ENCODE results near the gene HOMER2. TPM values are rescaled to one million over a fixed set of nuclear protein-coding genes. Genes with fewer than 3 reads are reported as not detected.

Gene HOMER2
- total and polyA plus RNA-seq, 9 of the 15 experiments (the other 6 are each of a cell fraction or from before 2014, with no cell fraction given): 0.13 to 0.47 (median 0.29) TPM; not detected in 1

GRCh38 chr15:82985688-82986441 lies 33.3 kb upstream of the HOMER2 start, which contains the start of gene RAMAC (continued):
- TF ChIP-seq RBM14 (IDR thresholded peaks at IDR 0.05; ENCODE audit: borderline replicate concordance, insufficient read depth, low read depth, low read length) (no peak), KAT8 (IDR thresholded peaks at IDR 0.05; ENCODE audit: low read depth) (no peak), TCF15 (CRISPR knock-in tag; IDR thresholded peaks at IDR 0.05) (no peak), TEAD2 (tag; IDR thresholded peaks at IDR 0.05) (no peak), CCNT2 (IDR thresholded peaks at IDR 0.05; ENCODE audit: borderline replicate concordance, extremely low read depth, insufficient read length, low read depth, low read length) (no peak), E4F1 (CRISPR knock-in tag; IDR thresholded peaks at IDR 0.05; ENCODE audit: borderline replicate concordance) (no peak), ZNF24 (IDR thresholded peaks at IDR 0.05) (no peak), PML (IDR thresholded peaks at IDR 0.05; ENCODE audit: low read length) (no peak; the same call in 1 of the 2 replicates), ZNF444 (CRISPR knock-in tag; IDR thresholded peaks at IDR 0.05) (no peak), ZNF511 (CRISPR knock-in tag; IDR thresholded peaks at IDR 0.05) (peak; percentile 56; the same call in 1 of the 2 replicates), ZNF347 (CRISPR knock-in tag; IDR thresholded peaks at IDR 0.05; ENCODE audit: low read depth) (no peak), BDP1 (IDR thresholded peaks at IDR 0.05; ENCODE audit: insufficient read depth, insufficient read length) (no peak), CBFA2T2 (conservative IDR thresholded peaks at IDR 0.05) (no peak), ELF1 (tag; IDR thresholded peaks at IDR 0.05) (peak; percentile 81), RBM15 (IDR thresholded peaks at IDR 0.05; ENCODE audit: insufficient read depth, low read length) (no peak), POLR3A (IDR thresholded peaks at IDR 0.05; ENCODE audit: borderline replicate concordance, extremely low read depth, insufficient read depth, insufficient read length) (no peak), ZC3H11A (IDR thresholded peaks at IDR 0.05; ENCODE audit: low read depth, low read length) (no peak), NR4A1 (CRISPR knock-in tag; IDR thresholded peaks at IDR 0.05) (peak; percentile 79; the same call in 1 of the 2 replicates), NR4A1 (tag; IDR thresholded peaks at IDR 0.05) (peak; percentile 83; the same call in 1 of the 2 replicates), ILF3 (IDR thresholded peaks at IDR 0.05; ENCODE audit: borderline replicate concordance) (no peak), ZNF217 (CRISPR knock-in tag; IDR thresholded peaks at IDR 0.05) (no peak), MAZ (CRISPR knock-in tag; conservative IDR thresholded peaks at IDR 0.05 in 1 of 2, IDR thresholded peaks at IDR 0.05 in 1 of 2) (0 out of 4 replicates have a peak, but pooled peaks of 1 of the 2 experiments have one; percentile 10), CREB5 (CRISPR knock-in tag; IDR thresholded peaks at IDR 0.05) (no peak), ARHGAP35 (IDR thresholded peaks at IDR 0.05; ENCODE audit: partially characterized antibody) (peak; percentile 91)

Measured in K562 (cell line).